Right lobe of liver (tissue), 4 donors: ENCODE results near the gene RSBN1L.

ENCODE experiments used
- CTCF ChIP-seq, 4 donors: fragments of 200-600 bp in 3 of 4; fragments of 450-650 bp in 1 of 4; IDR thresholded peaks; one replicate each; pipeline versions ENCODE4 v1.5.1 to v1.8.0; 2016 to 2022; ENCODE audit warnings: antibody characterized with exemption in 4 of 4, mild to moderate bottlenecking in 2 of 4
- POLR2A ChIP-seq: fragments of 450-650 bp; IDR thresholded peaks from one replicate; pipeline ENCODE4 v1.6.1; 2017; ENCODE audit warnings: antibody characterized with exemption, mild to moderate bottlenecking
- donor health status: DM: no; HTN: no; CAD: no.
- donor health status: DM: no; HTN: no; CAD: no.
- donor health status: DM: no; HTN: yes; CAD: no.

- no peak for TF ChIP-seq CTCF (IDR thresholded peaks at IDR 0.05)
- TF ChIP-seq POLR2A, result no peak
Measured at GRCh38 chr7:77788327-77788902, 92.2 kb downstream of the RSBN1L start.
